Measurements from ENCODE around the gene ATN1. TPM values are rescaled to one million over a fixed set of nuclear protein-coding genes. Genes with fewer than 3 reads are reported as not detected.

Gene ATN1
- total and polyA plus RNA-seq, 9 of the 15 experiments (the other 6 are each of a cell fraction or from before 2014, with no cell fraction given) = 0.15 to 49.8 (median 2.7) TPM

- TF ChIP-seq HOMEZ (CRISPR knock-in tag; IDR thresholded peaks at IDR 0.05) = no peak
- TF ChIP-seq NFE2 (IDR thresholded peaks at IDR 0.05; ENCODE audit: low read depth) = 0 out of 2 replicates have a peak, but pooled peaks have one; percentile 6
- TF ChIP-seq RBM15 (IDR thresholded peaks at IDR 0.05; ENCODE audit: insufficient read depth, low read length) = no peak
- peak; percentile 82 for TF ChIP-seq SP1 (CRISPR knock-in tag; IDR thresholded peaks at IDR 0.05)
- TF ChIP-seq EP300 (IDR thresholded peaks at IDR 0.05; ENCODE audit: low read length) = no peak
- no peak for TF ChIP-seq CCAR2 (IDR thresholded peaks at IDR 0.05; ENCODE audit: low read depth, low read length)
- TF ChIP-seq, protein P1, sequence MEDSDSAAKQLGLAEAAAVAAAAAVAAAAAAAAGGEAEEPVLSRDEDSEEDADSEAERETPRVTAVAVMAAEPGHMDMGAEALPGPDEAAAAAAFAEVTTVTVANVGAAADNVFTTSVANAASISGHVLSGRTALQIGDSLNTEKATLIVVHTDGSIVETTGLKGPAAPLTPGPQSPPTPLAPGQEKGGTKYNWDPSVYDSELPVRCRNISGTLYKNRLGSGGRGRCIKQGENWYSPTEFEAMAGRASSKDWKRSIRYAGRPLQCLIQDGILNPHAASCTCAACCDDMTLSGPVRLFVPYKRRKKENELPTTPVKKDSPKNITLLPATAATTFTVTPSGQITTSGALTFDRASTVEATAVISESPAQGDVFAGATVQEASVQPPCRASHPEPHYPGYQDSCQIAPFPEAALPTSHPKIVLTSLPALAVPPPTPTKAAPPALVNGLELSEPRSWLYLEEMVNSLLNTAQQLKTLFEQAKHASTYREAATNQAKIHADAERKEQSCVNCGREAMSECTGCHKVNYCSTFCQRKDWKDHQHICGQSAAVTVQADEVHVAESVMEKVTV (CRISPR knock-in tag; IDR thresholded peaks at IDR 0.05) = peak; percentile 47; the same call in 1 of the 2 replicates
- no peak for TF ChIP-seq TRIM28 (IDR thresholded peaks at IDR 0.05)
- TF ChIP-seq POLR3G (IDR thresholded peaks at IDR 0.05; ENCODE audit: extremely low read depth, insufficient read length, insufficient replicate concordance) = no peak
- peak; percentile 78 for TF ChIP-seq MBD2 (IDR thresholded peaks at IDR 0.05; ENCODE audit: borderline replicate concordance, low read depth)
- peak; percentile 45 for TF ChIP-seq FIP1L1 (IDR thresholded peaks at IDR 0.05; ENCODE audit: low read depth, low read length, poor library complexity, severe bottlenecking)
- TF ChIP-seq ZNF282 (CRISPR knock-in tag; IDR thresholded peaks at IDR 0.05) = no peak
- TF ChIP-seq NCOR1 (IDR thresholded peaks at IDR 0.05) = no peak; the same call in 1 of the 2 replicates
- TF ChIP-seq IRF2 (CRISPR knock-in tag; IDR thresholded peaks at IDR 0.05) = no peak
- TF ChIP-seq, protein P2, sequence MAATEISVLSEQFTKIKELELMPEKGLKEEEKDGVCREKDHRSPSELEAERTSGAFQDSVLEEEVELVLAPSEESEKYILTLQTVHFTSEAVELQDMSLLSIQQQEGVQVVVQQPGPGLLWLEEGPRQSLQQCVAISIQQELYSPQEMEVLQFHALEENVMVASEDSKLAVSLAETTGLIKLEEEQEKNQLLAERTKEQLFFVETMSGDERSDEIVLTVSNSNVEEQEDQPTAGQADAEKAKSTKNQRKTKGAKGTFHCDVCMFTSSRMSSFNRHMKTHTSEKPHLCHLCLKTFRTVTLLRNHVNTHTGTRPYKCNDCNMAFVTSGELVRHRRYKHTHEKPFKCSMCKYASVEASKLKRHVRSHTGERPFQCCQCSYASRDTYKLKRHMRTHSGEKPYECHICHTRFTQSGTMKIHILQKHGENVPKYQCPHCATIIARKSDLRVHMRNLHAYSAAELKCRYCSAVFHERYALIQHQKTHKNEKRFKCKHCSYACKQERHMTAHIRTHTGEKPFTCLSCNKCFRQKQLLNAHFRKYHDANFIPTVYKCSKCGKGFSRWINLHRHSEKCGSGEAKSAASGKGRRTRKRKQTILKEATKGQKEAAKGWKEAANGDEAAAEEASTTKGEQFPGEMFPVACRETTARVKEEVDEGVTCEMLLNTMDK (IDR thresholded peaks at IDR 0.05; ENCODE audit: borderline replicate concordance, insufficient read depth, low read depth, low read length, poor library complexity, severe bottlenecking) = peak; percentile 94
- TF ChIP-seq RBBP5 (IDR thresholded peaks at IDR 0.05; ENCODE audit: borderline replicate concordance, insufficient read depth, low read length, poor library complexity, severe bottlenecking) = peak; percentile 39
- TF ChIP-seq ZNF655 (CRISPR knock-in tag; IDR thresholded peaks at IDR 0.05) = no peak
- no peak for TF ChIP-seq NR1H2 (CRISPR knock-in tag; IDR thresholded peaks at IDR 0.05)
- no peak for TF ChIP-seq ARID1B (IDR thresholded peaks at IDR 0.05)
- TF ChIP-seq SIRT6 (IDR thresholded peaks at IDR 0.05; ENCODE audit: low read depth, low read length) = no peak
- 0 out of 2 replicates have a peak, but pooled peaks have one; percentile 27 for TF ChIP-seq ETV5 (CRISPR knock-in tag; IDR thresholded peaks at IDR 0.05; ENCODE audit: low read depth)
- no peak for TF ChIP-seq BCOR (IDR thresholded peaks at IDR 0.05)
Observed at GRCh38 chr12:6937481-6938352, 10.0 kb downstream of the ATN1 start (continued).

Data from K562 (cell line).